GM23338 (cell line): ENCODE measurements around the gene PTAFR. TPM values are rescaled to one million over a fixed set of nuclear protein-coding genes. Genes with fewer than 3 reads are reported as not detected.
A peak's percentile ranks its signal among the peaks of the same experiment; 100 is the strongest.

Experiments
- ATAC-seq: fragments of 200-7000 bp; cut with Tn5 transposase; 3 replicates; pipeline ENCODE4 v1.9.1; 2020
- DNase-seq: peaks from one replicate; pipeline ENCODE4 v3.0.0-alpha.2; 2015; ENCODE audit warnings: low spot score
- H2AFZ ChIP-seq: fragments of 200-600 bp; sonication (generic); 2 replicates; pipeline ENCODE4 v1.8.0; 2016; ENCODE audit warnings: antibody characterized with exemption, mild to moderate bottlenecking, moderate library complexity
- H3F3A ChIP-seq: fragments of 200-600 bp; sonication (generic); replicated peaks from 2 replicates; pipeline ENCODE4 v1.8.0; 2017; ENCODE audit warnings: antibody characterized with exemption, mixed run types, low read depth
- H3K27ac ChIP-seq: fragments of 200-600 bp; sonication (generic); 2 replicates; pipeline ENCODE4 v1.6.1; 2016; ENCODE audit warnings: low read depth
- H3K27me3 ChIP-seq: fragments of 200-600 bp; sonication (generic); 2 replicates; pipeline ENCODE4 v1.8.0; 2016; ENCODE audit warnings: mild to moderate bottlenecking, mixed run types, moderate library complexity; ENCODE audit not compliant: insufficient read depth
- H3K36me3 ChIP-seq: fragments of 200-600 bp; sonication (generic); 2 replicates; pipeline ENCODE4 v1.8.0; 2016; ENCODE audit warnings: mild to moderate bottlenecking; ENCODE audit not compliant: insufficient read depth
- H3K4me1 ChIP-seq: fragments of 200-600 bp; sonication (generic); 2 replicates; pipeline ENCODE4 v1.8.0; 2016; ENCODE audit warnings: mild to moderate bottlenecking, moderate library complexity; ENCODE audit not compliant: insufficient read depth
- H3K4me2 ChIP-seq: fragments of 200-600 bp; sonication (generic); 2 replicates; pipeline ENCODE4 v1.7.1; 2017; ENCODE audit warnings: mixed run types
- H3K4me3 ChIP-seq: fragments of 200-600 bp; sonication (generic); 2 replicates; pipeline ENCODE4 v1.6.1; 2016; ENCODE audit warnings: mixed run types
- H3K79me2 ChIP-seq: fragments of 200-600 bp; sonication (generic); replicated peaks from 2 replicates; pipeline ENCODE4 v1.8.0; 2017; ENCODE audit warnings: mild to moderate bottlenecking; ENCODE audit not compliant: insufficient read depth
- H3K9me2 ChIP-seq: fragments of 200-600 bp; sonication (generic); 2 replicates; pipeline ENCODE4 v1.8.0; 2017; ENCODE audit not compliant: insufficient read depth
- H4K20me1 ChIP-seq: fragments of 200-600 bp; sonication (generic); replicated peaks from 2 replicates; pipeline ENCODE4 v1.8.0; 2017; ENCODE audit warnings: mild to moderate bottlenecking; ENCODE audit not compliant: insufficient read depth
- H3K27ac Mint-ChIP-seq: 2 replicates; pipeline ENCODE4 v1.8.0; 2020; ENCODE audit warnings: inconsistent platforms, mild to moderate bottlenecking, moderate library complexity, mixed read lengths
- H3K27me3 Mint-ChIP-seq: 3 replicates; pipeline ENCODE4 v1.8.0; 2022; ENCODE audit warnings: low read depth, mild to moderate bottlenecking, moderate library complexity, mixed read lengths, inconsistent platforms; ENCODE audit not compliant: insufficient read depth, poor library complexity
- H3K36me3 Mint-ChIP-seq: 3 replicates; pipeline ENCODE4 v1.8.0; 2021; ENCODE audit warnings: low read depth, mild to moderate bottlenecking, inconsistent platforms, moderate library complexity, mixed read lengths
- H3K4me1 Mint-ChIP-seq: 3 replicates; pipeline ENCODE4 v1.8.0; 2020; ENCODE audit warnings: mild to moderate bottlenecking, inconsistent platforms, mixed read lengths
- H3K4me3 Mint-ChIP-seq: 3 replicates; pipeline ENCODE4 v1.8.0; 2021; ENCODE audit warnings: moderate library complexity, mild to moderate bottlenecking, inconsistent platforms, mixed read lengths
- H3K9me3 Mint-ChIP-seq: 3 replicates; pipeline ENCODE4 v1.8.0; 2020; ENCODE audit warnings: moderate library complexity, mild to moderate bottlenecking, inconsistent platforms, mixed read lengths
- CREB1 ChIP-seq: fragments of 250-450 bp; sonication (Bioruptor Pico); IDR thresholded peaks from 2 replicates; pipeline ENCODE4 v1.5.0; 2020; ENCODE audit warnings: low read depth, mild to moderate bottlenecking, moderate library complexity
- ETS1 ChIP-seq: IDR thresholded peaks from 2 replicates; pipeline ENCODE4 v1.6.1; 2016; ENCODE audit warnings: antibody characterized with exemption
- EZH2 ChIP-seq: fragments of 200-600 bp; sonication (generic); IDR thresholded peaks from one replicate; pipeline ENCODE4 v1.8.0; 2017; ENCODE audit warnings: antibody characterized with exemption, mild to moderate bottlenecking, low read depth; ENCODE audit not compliant: unreplicated experiment
- POLR2AphosphoS5 ChIP-seq: IDR thresholded peaks from 2 replicates; pipeline ENCODE4 v1.6.1; 2016; ENCODE audit warnings: antibody characterized with exemption, low read depth
- REST ChIP-seq: IDR thresholded peaks from one replicate; pipeline ENCODE4 v1.6.1; 2018; ENCODE audit warnings: antibody characterized with exemption; ENCODE audit not compliant: unreplicated experiment
- STAT1 ChIP-seq: IDR thresholded peaks from one replicate; pipeline ENCODE4 v1.6.1; 2016; ENCODE audit warnings: antibody characterized with exemption; ENCODE audit not compliant: unreplicated experiment
- ZNF462 ChIP-seq: fragments of 250-450 bp; sonication (Bioruptor Pico); IDR thresholded peaks from 2 replicates; pipeline ENCODE4 v1.5.0; 2020; ENCODE audit warnings: mild to moderate bottlenecking, moderate library complexity
- polyA plus RNA-seq: library from polyadenylated mRNA; unstranded; fragments of >200 nt; fragmentation: Nextera tagmentation; extraction: Ambion mirVana; gene quantifications from 2 replicates; pipeline ENCODE4 v1.2.1, GENCODE V29; 2016
- total RNA-seq: library from RNA; depleted of rRNA; stranded (reverse); fragments of >200 nt; shearing (Covaris generic); gene quantifications from 2 replicates; pipeline ENCODE4 v1.2.3, GENCODE V29; 2014

The PTAFR gene
- total and polyA plus RNA-seq, 2 experiments from 2014 or later, result 0.29 to 0.76 TPM

- no peaks in the 10 kb centered on the region for H3K36me3 Mint-ChIP-seq
- no peaks in the 10 kb centered on the region for H3K9me3 Mint-ChIP-seq
- Histone ChIP-seq H3K4me3 (peak overlapping the region; percentile 47), H4K20me1 (no peaks in the 10 kb centered on the region), H3K9me2 (no peaks in the 10 kb centered on the region), H3K27me3 (no peaks in the 10 kb centered on the region), H2AFZ (peak overlapping the region; percentile 53; the same call in 1 of the 2 replicates), H3F3A (no peaks in the 10 kb centered on the region; the same call in 1 of the 2 replicates), H3K27ac (peak overlapping the region; percentile 50; the same call in 1 of the 2 replicates), H3K4me1 (no peaks in the 10 kb centered on the region; the same call in 1 of the 2 replicates), H3K79me2 (no peaks in the 10 kb centered on the region), H3K4me2 (peak overlapping the region; percentile 70), H3K36me3 (no peaks in the 10 kb centered on the region)
- H3K4me1 Mint-ChIP-seq, result peaks cover 16% of the 10 kb centered on the region
- peak; percentile 98 for DNase-seq
- ATAC-seq, result peak; percentile 100
- H3K4me3 Mint-ChIP-seq, result peak overlapping the region; percentile 66
- H3K27ac Mint-ChIP-seq, result peak overlapping the region; percentile 78
- no peaks in the 10 kb centered on the region for H3K27me3 Mint-ChIP-seq
- TF ChIP-seq EZH2 (no peak), CREB1 (CRISPR knock-in tag) (peak; percentile 75), ETS1 (no peak), ZNF462 (CRISPR knock-in tag) (no peak), POLR2AphosphoS5 (peak; percentile 87), STAT1 (no peak), REST (no peak)
Observed at GRCh38 chr1:28104866-28105467, 71.5 kb downstream of the PTAFR start.
